ENCODE results near the gene CFAP299. TPM values are rescaled to one million over a fixed set of nuclear protein-coding genes. Genes with fewer than 3 reads are reported as not detected.

CFAP299 gene
- total RNA-seq, 2 donors from 2014 or later: 0.17 TPM; not detected in 1

DNA sequence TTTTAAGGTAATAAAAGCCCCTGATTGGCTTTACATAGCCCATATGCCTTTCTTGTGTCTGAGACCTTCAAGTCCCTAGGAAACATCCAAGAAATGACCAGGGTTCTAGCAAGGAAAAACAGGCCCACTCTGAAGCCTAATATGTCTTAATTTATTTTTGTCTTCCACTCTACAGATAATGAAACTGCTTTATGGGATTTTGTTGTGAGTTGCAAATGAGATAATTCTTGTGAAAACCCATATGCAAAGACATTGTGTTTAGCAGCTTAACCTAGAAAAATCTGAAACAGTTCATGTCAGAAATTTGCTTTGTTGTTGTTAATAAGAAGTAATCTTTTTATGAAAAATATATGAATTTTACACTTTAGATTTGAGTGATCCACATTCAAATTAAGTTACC is 504.3 kb downstream of the CFAP299 start:
- Histone ChIP-seq H3K27me3 (replicated peaks; ENCODE audit: insufficient read depth) (no peaks in the 10 kb centered on the region), H3K4me1 (replicated peaks) (no peaks in the 10 kb centered on the region), H3K4me3 (no peak overlapping the region), H3K27ac (no peak overlapping the region), H3K9me3 (no peaks in the 10 kb centered on the region), H3K36me3 (no peaks in the 10 kb centered on the region)
- no peak for TF ChIP-seq POLR2A (IDR thresholded peaks at IDR 0.05)
- no peak for TF ChIP-seq POLR2AphosphoS5 (IDR thresholded peaks at IDR 0.05)
- TF ChIP-seq, protein P1, sequence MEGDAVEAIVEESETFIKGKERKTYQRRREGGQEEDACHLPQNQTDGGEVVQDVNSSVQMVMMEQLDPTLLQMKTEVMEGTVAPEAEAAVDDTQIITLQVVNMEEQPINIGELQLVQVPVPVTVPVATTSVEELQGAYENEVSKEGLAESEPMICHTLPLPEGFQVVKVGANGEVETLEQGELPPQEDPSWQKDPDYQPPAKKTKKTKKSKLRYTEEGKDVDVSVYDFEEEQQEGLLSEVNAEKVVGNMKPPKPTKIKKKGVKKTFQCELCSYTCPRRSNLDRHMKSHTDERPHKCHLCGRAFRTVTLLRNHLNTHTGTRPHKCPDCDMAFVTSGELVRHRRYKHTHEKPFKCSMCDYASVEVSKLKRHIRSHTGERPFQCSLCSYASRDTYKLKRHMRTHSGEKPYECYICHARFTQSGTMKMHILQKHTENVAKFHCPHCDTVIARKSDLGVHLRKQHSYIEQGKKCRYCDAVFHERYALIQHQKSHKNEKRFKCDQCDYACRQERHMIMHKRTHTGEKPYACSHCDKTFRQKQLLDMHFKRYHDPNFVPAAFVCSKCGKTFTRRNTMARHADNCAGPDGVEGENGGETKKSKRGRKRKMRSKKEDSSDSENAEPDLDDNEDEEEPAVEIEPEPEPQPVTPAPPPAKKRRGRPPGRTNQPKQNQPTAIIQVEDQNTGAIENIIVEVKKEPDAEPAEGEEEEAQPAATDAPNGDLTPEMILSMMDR (IDR thresholded peaks at IDR 0.05): no peak
- intact Hi-C loops (cut with DNase I): no loop called here
- no peak for DNase-seq (ENCODE audit: low spot score)

DNA sequence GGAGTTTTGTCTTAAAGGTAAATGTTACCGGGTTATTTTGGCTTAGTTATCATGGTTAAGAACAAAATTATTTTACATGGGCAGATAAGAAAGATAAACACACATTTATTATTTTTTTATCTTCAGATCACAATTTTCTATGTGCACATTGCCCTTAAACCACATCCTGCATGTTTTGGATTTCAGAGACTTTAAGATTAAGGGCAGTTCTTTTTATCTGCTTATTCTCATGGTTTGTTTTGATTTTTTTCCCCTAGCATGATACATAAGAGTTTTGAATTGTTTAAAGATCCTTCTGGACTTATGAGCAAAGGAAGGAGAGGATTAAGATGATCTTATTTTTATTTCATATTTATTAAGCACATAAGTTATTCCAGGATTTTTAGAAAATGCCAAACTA is 504.9 kb downstream of the CFAP299 start:
- Histone ChIP-seq H3K9me3 (no peaks in the 10 kb centered on the region), H3K4me3 (no peak overlapping the region), H3K4me1 (replicated peaks) (no peaks in the 10 kb centered on the region), H3K27ac (no peak overlapping the region), H3K27me3 (replicated peaks; ENCODE audit: insufficient read depth) (no peaks in the 10 kb centered on the region), H3K36me3 (no peaks in the 10 kb centered on the region)
- no peak for TF ChIP-seq POLR2AphosphoS5 (IDR thresholded peaks at IDR 0.05)
- DNase-seq (ENCODE audit: low spot score): no peak
- intact Hi-C loops (cut with DNase I): no loop called here
- 40% methylated on average over 1 of the region's 1 CpG for WGBS

DNA sequence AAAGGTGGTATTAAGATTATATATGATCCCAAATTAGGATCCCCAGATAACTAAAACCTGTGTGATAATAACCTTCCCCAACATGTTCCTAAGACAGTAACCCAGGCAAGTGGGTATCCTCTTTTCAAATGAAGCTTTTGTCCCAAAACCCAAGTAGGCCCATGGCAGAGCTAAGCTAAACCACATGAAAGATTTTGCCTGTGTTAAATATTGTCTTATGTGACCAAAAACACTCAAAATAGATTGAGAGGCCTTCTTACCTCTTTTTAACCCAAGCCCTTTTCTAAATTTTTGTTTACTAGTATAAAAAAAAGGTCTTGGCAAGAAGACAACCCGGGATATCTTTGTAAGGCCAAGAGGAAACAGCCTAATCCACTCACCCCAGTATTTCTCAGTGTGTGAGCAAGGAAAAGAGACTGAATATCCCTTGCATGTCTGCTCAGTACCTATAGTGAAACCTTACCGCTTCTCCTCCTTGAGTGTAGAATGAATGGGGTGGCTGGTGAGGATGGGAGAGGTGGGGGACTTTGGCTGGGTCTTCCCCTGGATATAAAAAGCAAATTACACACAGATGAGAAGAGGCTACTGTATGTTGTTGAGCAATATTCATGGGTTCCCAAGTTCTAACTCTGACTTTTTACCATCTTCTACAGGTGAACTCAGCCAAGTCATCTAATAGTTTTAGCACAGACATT is 506.2 kb downstream of the CFAP299 start:
- Histone ChIP-seq H3K27ac (no peak overlapping the region), H3K36me3 (no peaks in the 10 kb centered on the region), H3K4me3 (no peak overlapping the region), H3K9me3 (no peaks in the 10 kb centered on the region), H3K27me3 (replicated peaks; ENCODE audit: insufficient read depth) (no peaks in the 10 kb centered on the region), H3K4me1 (replicated peaks) (no peaks in the 10 kb centered on the region)
- WGBS: 80% methylated on average over 2 of the region's 2 CpGs
- no peak for DNase-seq (ENCODE audit: low spot score)
- intact Hi-C loops (cut with DNase I): no loop called here
- TF ChIP-seq POLR2A (IDR thresholded peaks at IDR 0.05) (no peak), POLR2AphosphoS5 (IDR thresholded peaks at IDR 0.05) (no peak)
- TF ChIP-seq, protein P1 (IDR thresholded peaks at IDR 0.05): no peak

DNA sequence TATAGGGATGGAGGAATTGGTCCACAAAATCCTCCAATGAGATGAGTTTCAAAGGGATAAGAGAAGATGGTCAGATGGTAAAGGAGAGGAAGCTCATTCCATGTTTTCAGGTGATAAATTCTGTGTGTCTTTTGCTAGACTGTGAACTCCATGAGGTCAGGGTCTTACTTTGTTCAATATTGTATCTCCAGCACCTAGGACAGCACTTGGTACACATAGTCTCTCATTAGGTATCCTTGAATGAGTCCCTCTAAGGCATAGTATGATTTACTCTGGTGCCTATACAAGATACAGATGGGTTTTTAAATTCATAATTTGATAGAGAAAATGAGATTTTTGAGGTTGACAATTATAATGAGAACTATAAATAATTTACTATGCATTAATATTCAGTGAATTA is 510.7 kb downstream of the CFAP299 start:
- Histone ChIP-seq H3K27me3 (replicated peaks; ENCODE audit: insufficient read depth) (no peaks in the 10 kb centered on the region), H3K4me3 (no peak overlapping the region), H3K36me3 (no peaks in the 10 kb centered on the region), H3K27ac (no peak overlapping the region), H3K4me1 (replicated peaks) (no peaks in the 10 kb centered on the region), H3K9me3 (no peaks in the 10 kb centered on the region)
- intact Hi-C loops (cut with DNase I): no loop called here
- TF ChIP-seq POLR2A (IDR thresholded peaks at IDR 0.05) (no peak), POLR2AphosphoS5 (IDR thresholded peaks at IDR 0.05) (no peak)
- TF ChIP-seq, protein P1 (IDR thresholded peaks at IDR 0.05): no peak
- DNase-seq (ENCODE audit: low spot score): no peak

DNA sequence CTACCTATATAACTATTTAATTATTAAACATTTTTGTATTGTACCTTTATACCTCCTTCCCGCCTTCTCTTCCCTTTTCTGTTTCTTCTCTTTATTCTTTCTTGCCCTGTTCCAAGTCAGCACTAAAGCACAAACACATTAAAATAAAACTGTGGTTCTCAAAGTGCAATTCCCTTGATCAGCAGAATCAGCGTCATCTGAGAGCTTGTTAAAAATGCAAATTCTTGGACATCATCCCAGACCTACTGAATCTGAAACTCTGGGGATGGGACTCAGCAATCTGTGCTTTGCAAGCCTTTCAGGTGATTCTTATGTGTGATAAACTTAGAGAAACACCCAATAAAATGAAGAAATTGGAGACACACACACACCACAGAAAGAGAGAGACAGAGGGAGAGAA is 516.5 kb downstream of the CFAP299 start:
- Histone ChIP-seq H3K27ac (no peak overlapping the region), H3K4me3 (no peak overlapping the region), H3K4me1 (replicated peaks) (no peaks in the 10 kb centered on the region), H3K9me3 (no peaks in the 10 kb centered on the region), H3K36me3 (no peaks in the 10 kb centered on the region), H3K27me3 (replicated peaks; ENCODE audit: insufficient read depth) (no peaks in the 10 kb centered on the region)
- TF ChIP-seq POLR2A (IDR thresholded peaks at IDR 0.05) (no peak), POLR2AphosphoS5 (IDR thresholded peaks at IDR 0.05) (no peak)
- TF ChIP-seq, protein P1 (IDR thresholded peaks at IDR 0.05): no peak
- WGBS: 16% methylated on average over 2 of the region's 2 CpGs
- no peak for DNase-seq (ENCODE audit: low spot score)
- intact Hi-C loops (cut with DNase I): no loop called here
